ENCODE results near the gene ANKLE1.

ANKLE1 gene

DNA sequence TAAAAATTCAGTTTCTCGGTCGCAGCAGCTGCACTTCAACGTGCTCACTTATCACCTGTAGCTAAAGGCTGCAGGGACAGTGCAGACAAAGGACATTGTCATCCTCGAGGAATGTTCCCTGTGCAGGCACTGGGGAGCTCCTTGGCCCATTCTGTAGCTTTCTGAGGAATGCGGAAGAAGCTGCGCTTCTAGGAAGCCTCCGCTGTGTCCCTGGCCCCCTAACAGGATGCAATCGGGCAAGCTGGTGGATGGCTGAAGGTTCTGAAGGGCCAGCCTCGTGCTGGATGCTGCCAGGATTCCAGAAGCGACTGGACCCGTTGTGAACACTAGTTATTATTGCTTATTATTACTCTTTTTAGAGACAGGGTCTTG, 44.9 kb downstream of the ANKLE1 start:
- TF ChIP-seq, protein P1, sequence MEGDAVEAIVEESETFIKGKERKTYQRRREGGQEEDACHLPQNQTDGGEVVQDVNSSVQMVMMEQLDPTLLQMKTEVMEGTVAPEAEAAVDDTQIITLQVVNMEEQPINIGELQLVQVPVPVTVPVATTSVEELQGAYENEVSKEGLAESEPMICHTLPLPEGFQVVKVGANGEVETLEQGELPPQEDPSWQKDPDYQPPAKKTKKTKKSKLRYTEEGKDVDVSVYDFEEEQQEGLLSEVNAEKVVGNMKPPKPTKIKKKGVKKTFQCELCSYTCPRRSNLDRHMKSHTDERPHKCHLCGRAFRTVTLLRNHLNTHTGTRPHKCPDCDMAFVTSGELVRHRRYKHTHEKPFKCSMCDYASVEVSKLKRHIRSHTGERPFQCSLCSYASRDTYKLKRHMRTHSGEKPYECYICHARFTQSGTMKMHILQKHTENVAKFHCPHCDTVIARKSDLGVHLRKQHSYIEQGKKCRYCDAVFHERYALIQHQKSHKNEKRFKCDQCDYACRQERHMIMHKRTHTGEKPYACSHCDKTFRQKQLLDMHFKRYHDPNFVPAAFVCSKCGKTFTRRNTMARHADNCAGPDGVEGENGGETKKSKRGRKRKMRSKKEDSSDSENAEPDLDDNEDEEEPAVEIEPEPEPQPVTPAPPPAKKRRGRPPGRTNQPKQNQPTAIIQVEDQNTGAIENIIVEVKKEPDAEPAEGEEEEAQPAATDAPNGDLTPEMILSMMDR (IDR thresholded peaks at IDR 0.05; ENCODE audit: low read depth, low read length, poor library complexity, severe bottlenecking), result no peak
- no peak for TF ChIP-seq EZH2phosphoT487 (IDR thresholded peaks at IDR 0.05; ENCODE audit: borderline replicate concordance, low read length)
- Histone ChIP-seq H3K79me2 (ENCODE audit: control insufficient read depth, low read length) (no peaks in the 10 kb centered on the region), H4K20me1 (ENCODE audit: control insufficient read depth, insufficient read depth, low read depth, low read length) (no peaks in the 10 kb centered on the region), H3K4me3 (ENCODE audit: low read length) (no peak overlapping the region), H3K27me3 (ENCODE audit: control insufficient read depth, low read length) (peaks cover 8% of the 10 kb centered on the region), H3K9me3 (ENCODE audit: control insufficient read depth, insufficient read depth, low read length) (no peaks in the 10 kb centered on the region), H3F3A (ENCODE audit: control insufficient read depth, insufficient read depth) (peaks cover 5% of the 10 kb centered on the region), H3K36me3 (ENCODE audit: control insufficient read depth, low read length) (peaks cover 9% of the 10 kb centered on the region; the same call in 1 of the 2 replicates), H3K9me2 (replicated peaks; ENCODE audit: control insufficient read depth, low read length) (no peaks in the 10 kb centered on the region), H3K4me2 (ENCODE audit: low read length) (no peak overlapping the region), H3K27ac (ENCODE audit: low read depth, low read length) (no peak overlapping the region), H3K4me1 (ENCODE audit: control insufficient read depth, low read length) (peaks cover 24% of the 10 kb centered on the region)

DNA sequence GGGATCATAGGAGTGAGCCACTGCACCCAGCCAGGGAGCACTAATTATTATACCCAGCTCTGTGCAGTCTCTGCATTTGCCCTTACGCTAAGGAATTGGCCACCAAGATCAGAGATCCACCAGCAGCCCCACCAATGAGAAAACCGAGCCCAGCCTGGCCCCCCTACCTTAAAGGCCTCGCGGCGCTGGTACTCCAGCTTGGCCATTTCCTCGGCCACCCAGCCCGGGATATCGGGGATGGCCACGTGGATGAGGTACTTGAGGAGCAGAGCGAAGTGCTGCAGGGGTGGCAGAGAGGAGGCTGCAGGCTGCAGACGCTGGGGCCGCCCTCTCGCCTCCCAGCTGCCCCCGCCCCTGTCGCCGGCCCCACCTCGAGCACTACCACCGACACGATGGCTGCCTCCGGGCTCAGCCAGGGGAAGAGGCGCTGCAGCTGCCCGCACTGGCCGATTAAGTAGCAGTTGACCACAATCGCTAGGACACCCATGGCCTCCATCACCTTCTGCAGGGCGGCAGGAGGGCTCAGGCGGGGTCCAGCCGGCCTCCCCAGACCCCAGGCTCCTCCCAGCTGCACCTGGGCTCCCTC, 45.5 kb downstream of the ANKLE1 start:
- H3K4me2 ChIP-seq (ENCODE audit: low read length), result no peak overlapping the region
- H3F3A ChIP-seq (ENCODE audit: control insufficient read depth, insufficient read depth), result peaks cover 5% of the 10 kb centered on the region
- no peaks in the 10 kb centered on the region for H3K79me2 ChIP-seq (ENCODE audit: control insufficient read depth, low read length)
- TF ChIP-seq EZH2phosphoT487 (IDR thresholded peaks at IDR 0.05; ENCODE audit: borderline replicate concordance, low read length), result no peak
- TF ChIP-seq, protein P1 (IDR thresholded peaks at IDR 0.05; ENCODE audit: low read depth, low read length, poor library complexity, severe bottlenecking), result no peak
- no peak overlapping the region for H3K27ac ChIP-seq (ENCODE audit: low read depth, low read length)
- peaks cover 6% of the 10 kb centered on the region; the same call in 1 of the 2 replicates for H3K36me3 ChIP-seq (ENCODE audit: control insufficient read depth, low read length)
- no peak overlapping the region for H3K4me3 ChIP-seq (ENCODE audit: low read length)
- peaks cover 8% of the 10 kb centered on the region for H3K27me3 ChIP-seq (ENCODE audit: control insufficient read depth, low read length)
- H3K9me2 ChIP-seq (replicated peaks; ENCODE audit: control insufficient read depth, low read length), result no peaks in the 10 kb centered on the region
- no peaks in the 10 kb centered on the region for H4K20me1 ChIP-seq (ENCODE audit: control insufficient read depth, insufficient read depth, low read depth, low read length)
- H3K4me1 ChIP-seq (ENCODE audit: control insufficient read depth, low read length), result peaks cover 24% of the 10 kb centered on the region
- H3K9me3 ChIP-seq (ENCODE audit: control insufficient read depth, insufficient read depth, low read length), result no peaks in the 10 kb centered on the region

DNA sequence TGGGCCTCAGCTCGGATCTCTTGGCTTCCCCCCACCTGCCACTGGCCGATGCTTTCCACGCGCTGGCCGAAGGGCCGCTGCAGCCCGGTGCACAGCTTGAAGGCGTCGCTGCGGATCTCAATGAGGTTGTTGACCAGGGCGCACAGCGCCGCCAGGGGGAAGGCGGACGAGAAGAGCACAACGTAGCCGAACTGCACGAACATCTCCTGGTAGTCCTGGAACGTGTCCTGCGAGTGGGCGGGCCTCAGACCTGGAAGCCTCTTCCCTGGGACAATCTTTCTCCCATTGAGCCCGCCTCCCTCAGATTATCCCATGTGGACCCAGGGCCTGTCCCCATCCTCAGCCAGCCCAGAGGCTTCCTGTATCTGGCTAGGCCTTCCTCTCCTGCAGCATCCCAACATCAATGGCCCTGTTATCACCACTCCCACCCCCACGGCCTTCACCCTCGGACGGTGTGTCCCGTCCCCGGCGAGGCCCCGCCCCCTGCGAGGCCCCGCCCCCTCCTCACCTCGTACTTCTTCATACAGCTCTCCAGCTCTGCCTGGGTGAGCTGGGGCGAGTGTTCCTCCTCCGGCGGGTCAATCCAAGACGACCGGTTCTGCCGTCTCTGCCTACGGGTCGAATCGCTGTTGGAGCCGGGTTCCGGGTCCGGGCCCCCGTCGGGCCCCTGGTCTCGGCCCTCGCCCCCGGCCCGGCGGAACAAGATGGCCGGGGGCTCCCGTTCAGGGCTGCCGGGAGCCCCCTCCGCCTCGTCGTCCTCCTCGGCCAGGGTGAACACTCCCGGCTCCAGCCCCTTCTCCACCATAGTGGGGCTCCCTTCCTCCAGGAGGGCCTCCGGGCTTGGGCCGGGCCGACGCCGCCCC, 46.2 kb downstream of the ANKLE1 start:
- peaks cover 5% of the 10 kb centered on the region; the same call in 1 of the 2 replicates for H3K9me3 ChIP-seq (ENCODE audit: control insufficient read depth, insufficient read depth, low read length)
- H3K36me3 ChIP-seq (ENCODE audit: control insufficient read depth, low read length), result peaks cover 2% of the 10 kb centered on the region; the same call in 1 of the 2 replicates
- no peaks in the 10 kb centered on the region for H3K9me2 ChIP-seq (replicated peaks; ENCODE audit: control insufficient read depth, low read length)
- H3F3A ChIP-seq (ENCODE audit: control insufficient read depth, insufficient read depth), result peaks cover 5% of the 10 kb centered on the region
- peak overlapping the region; percentile 49 for H3K4me3 ChIP-seq (ENCODE audit: low read length)
- H4K20me1 ChIP-seq (ENCODE audit: control insufficient read depth, insufficient read depth, low read depth, low read length), result no peaks in the 10 kb centered on the region
- peaks cover 8% of the 10 kb centered on the region for H3K27me3 ChIP-seq (ENCODE audit: control insufficient read depth, low read length)
- H3K4me2 ChIP-seq (ENCODE audit: low read length), result peak overlapping the region; percentile 57
- H3K79me2 ChIP-seq (ENCODE audit: control insufficient read depth, low read length), result no peaks in the 10 kb centered on the region
- H3K4me1 ChIP-seq (ENCODE audit: control insufficient read depth, low read length), result peaks cover 26% of the 10 kb centered on the region
- H3K27ac ChIP-seq (ENCODE audit: low read depth, low read length), result no peak overlapping the region
- TF ChIP-seq EZH2phosphoT487 (IDR thresholded peaks at IDR 0.05; ENCODE audit: borderline replicate concordance, low read length), result no peak
- TF ChIP-seq, protein P1 (IDR thresholded peaks at IDR 0.05; ENCODE audit: low read depth, low read length, poor library complexity, severe bottlenecking), result no peak
